ENCODE results near the gene RIMS1.

The RIMS1 gene

DNA sequence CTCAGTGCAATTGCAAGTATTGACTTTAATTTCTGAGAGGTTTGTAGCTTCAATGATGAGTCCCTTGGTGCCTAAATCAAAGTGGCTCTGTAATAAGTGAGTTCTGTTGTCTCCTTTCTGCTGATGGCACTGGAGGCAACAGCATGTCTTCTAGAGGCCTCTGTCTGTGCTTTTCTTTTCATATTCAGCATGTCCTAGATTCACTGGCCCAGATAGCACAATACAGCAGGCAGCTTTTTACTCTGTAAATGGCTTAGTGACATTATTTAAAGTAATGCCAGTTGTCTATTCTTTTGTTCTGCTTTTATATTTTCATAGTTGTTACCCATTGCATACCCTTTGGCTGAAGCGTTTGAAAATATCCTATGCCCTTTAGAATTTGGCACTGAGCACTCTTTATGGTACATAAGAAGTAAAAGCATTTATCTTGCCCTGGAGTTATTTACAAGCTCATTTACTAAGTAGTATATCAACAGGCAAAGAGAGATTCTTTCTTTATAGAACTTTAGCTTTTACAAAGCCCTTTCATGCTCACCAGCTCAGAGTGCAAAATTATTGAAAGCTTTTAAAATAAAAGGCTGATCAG is 464.0 kb downstream of the RIMS1 start:
- no peak for DNase-seq (ENCODE audit: low read depth)

DNA sequence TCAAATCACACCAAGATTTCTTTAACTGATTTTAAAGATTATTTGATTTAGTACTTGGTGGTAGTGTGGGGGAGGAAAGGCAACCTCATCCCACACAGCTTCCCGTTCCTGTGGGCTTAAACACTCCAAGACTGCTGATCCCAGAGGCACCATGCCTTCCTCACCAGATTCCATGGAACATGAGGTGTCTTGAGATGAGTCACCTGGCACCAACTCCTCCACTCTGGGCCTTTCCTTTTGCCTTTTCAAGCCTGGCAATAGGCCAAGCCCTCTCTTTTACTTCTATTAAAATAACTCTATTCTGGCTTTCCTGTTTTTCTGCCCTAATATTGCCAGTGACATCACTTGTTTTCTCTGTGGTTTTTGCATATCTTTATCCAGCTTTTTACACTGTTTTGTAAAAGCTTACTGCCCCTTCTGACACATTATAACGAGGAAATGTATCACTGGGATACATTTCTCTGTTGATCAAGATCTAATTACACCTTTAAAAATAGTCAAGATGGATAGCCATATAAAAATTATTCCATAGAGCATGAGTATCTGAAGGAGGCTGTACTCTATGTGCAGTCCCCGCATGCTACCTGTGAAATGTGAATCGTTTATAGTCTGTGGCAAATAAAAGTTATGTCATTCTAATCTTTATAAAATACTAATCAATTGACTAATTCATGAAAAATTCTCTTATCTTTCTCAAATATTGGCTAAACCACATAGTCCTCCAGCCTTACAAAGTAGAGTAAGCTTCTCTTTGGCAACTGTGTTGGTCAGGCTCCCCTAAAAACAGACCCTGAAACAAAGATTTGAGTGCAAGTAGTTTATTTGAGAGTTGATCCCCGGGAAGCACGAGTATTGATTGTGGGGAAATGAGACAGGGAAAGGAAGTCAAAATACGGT is 477.7 kb downstream of the RIMS1 start:
- peak; percentile 88 for DNase-seq (ENCODE audit: low read depth)

DNA sequence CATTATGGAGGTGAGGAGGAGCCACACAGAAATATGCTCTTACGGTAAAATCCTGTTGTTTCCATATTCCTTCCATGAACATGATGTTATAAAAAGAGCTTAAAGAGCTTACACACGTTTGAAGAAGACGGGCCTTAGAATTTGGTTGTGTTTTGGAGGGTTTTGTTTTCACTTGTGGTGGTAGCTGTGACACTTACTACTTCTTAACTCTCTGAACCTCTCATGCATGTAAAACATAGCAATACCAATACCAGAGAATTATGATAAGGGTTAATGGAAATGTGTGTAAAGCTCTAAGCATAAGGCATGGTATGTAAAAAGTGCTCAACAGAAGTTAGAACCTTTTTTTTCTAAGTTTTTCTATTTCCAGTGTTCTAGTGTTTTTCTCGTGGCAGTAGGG is 479.4 kb downstream of the RIMS1 start:
- no peak for DNase-seq (ENCODE audit: low read depth)

DNA sequence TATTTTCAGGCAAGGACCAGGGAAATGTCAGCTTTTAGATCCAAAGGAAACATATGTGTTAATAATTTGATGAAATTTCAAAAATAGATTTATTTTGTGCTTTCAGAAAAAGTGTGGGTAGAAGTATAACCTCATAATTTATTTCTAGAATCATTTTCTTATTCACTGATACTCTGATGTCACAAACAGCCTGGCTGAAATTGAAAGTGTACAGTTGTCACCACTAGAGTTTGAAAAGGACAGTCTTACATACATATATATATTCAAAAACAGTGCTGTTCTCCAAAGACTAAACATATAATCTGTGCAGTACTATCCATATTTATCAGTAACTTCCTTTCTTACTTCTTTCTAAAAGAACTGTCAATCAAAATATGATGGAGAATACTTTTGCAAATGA is 481.1 kb downstream of the RIMS1 start:
- DNase-seq (ENCODE audit: low read depth): no peak

DNA sequence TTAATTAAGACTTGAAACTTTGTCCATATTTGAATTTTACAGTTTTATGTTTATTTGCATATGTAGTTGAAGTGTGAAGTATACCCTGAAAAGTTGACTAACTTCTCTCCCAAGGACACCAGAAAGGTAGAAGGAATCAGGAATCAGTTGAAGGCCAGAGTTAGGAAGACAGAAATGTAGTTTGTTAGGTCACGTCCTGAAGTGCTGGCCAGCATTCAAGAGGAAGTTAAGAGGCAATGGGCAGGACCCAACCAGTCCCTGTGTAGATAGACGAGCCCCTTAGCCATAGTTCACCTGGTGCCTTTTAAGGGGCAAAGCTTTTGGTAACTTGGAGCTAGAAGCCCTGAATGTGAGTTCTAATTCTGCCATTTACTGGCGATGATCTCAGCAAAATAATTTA is 485.1 kb downstream of the RIMS1 start:
- DNase-seq (ENCODE audit: low read depth): no peak

DNA sequence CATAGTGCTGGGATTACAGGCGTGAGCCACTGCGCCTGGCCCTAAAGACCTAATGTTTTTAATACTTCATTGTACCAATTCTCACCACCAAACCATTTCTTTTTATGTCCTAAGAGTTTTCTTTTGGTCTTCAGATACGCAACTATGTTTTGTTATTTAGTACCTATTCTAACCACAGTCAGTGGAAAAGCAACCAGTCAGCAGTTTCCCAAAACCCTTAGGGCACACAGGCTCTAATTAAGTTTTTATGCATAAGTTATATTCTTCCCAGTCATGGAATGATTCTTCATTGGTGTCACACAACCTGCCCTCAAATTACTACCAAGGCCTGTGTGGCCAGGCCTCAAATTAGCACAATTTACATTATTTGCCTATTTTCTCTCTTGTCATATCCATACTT is 487.8 kb downstream of the RIMS1 start:
- no peak for DNase-seq (ENCODE audit: low read depth)

DNA sequence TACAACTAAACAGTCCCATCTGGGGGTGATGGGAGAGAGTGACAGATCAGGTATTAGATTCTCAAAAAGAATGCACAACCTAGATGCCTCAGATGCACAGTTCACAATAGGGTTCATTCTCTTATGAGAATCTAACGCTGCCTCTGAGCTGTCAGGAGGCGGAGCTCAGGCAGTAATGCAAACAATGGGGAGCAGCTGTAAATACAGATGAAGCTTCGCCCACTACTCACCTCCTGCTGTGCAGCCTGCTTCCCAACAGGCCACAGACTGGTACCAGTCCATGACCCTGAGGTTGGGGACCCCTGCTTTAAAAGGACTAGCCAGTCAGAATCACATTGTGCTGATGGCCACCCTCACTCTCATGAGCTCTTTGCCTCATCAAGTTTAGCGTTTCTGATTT is 488.5 kb downstream of the RIMS1 start:
- no peak for DNase-seq (ENCODE audit: low read depth)

DNA sequence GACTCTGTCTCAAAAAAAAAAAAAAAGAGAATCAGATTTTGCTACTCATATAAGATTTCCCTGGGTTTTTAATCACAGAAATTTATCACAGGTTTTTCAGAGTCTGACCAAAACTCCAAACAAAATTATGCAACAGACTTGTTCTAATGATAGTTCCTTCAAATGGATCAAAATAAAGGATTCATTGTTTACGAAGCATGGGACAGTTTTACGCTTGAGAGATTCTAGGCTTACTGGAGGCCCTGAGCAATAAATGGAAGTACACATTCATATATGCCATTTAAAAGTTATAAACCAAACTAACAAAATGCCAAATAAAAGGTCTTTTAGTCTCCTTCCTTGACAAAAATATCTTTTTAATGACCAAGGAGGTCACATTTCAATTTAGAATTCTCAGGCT is 490.4 kb downstream of the RIMS1 start:
- no peak for DNase-seq (ENCODE audit: low read depth)

DNA sequence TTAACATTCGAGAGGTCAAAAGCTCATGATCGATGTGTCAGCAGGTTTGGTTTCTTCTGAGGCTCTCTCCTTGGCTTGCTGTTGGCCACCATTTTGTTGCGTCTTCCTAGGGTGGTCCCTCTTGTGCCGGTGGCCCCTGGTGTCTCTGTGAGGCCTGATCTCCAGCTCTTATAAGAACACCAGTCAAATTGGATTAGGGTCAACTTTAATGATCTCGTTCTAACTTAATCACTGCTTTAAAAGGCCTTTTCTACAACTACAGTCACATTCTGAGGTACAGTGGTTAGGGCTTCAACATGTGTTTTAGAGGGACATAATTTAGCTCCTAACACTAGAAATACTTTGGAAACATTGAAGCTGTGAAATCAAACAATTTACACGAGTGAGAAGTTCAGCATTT is 494.7 kb downstream of the RIMS1 start:
- DNase-seq (ENCODE audit: low read depth): no peak

DNA sequence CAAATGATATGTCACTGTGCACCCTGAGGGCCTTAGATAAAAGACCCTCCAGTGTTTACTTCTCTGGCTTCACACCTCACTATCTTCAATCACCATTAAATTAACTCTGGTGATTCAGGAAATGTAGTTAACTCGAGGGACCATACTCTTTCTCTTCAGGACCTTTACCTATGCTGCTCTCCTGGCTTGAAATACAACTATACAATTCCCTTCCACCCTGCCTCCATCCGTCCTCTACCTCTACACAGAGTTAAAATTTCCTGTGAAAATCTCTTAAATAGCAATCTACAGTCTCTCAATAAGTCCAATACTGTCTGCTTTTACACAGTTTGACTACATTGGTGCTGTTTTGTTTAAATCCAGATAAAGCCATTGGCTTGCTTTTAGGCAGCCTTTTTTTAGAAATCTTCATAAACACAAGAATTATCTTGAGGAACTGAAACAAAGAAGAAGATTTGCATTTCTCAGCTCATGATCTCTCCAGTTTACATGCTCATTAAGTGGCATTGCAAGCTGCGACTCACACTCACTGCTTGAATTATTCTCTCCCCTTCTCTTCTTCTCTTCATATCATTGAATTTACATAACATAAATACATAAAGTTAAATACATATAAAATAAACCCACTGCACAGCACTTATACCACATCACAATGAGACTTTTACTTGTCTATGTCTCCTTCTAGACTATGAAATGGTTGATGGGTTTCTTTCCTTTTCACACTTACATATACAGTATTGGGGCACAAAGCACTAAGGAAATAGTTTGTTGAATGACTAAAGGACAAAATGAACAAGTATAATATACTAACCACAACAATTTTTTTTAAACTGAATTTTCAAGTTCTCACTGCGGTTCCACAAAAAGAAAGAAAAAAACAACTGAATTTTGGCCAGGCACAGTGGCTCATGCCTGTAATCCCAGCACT is 496.5 kb downstream of the RIMS1 start:
- no peak for DNase-seq (ENCODE audit: low read depth)

DNA sequence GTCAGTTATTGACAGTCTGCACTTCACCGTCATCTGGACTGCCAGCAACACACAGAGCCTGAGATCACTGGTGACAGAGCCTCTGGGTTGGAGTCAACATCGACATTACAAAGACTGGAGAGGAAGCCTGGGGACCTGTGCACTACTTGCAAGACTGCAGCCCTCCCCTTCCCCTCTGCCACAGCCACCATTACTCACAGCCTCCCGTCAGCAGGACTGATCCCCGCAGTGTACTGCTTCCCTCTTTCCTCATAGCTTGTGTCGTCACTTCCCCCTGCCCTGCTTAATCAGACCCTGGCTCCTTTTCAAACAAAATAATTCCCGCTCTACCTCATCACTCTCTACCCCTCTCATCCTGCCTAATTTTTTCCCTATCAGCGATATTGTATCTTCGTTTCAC is 500.0 kb downstream of the RIMS1 start:
- DNase-seq (ENCODE audit: low read depth): no peak

DNA sequence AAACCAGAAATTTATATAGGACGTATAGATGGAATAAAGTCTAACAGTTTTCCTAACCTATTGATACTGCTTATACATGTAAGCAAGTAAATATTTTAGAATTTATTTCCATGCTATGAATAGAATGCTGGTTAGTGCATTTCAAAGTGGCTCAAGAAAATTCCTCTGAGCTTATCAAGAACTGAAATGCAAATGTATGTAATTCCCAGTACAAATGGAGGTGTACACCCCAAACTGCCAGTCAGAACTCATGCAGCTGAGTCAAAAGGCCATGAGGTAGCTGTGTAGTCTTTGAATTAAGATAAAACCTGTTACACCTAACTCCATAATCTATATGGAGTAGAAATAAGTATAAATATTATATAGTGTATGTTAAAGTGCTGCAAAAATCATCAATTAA is 503.3 kb downstream of the RIMS1 start:
- no peak for DNase-seq (ENCODE audit: low read depth)

DNA sequence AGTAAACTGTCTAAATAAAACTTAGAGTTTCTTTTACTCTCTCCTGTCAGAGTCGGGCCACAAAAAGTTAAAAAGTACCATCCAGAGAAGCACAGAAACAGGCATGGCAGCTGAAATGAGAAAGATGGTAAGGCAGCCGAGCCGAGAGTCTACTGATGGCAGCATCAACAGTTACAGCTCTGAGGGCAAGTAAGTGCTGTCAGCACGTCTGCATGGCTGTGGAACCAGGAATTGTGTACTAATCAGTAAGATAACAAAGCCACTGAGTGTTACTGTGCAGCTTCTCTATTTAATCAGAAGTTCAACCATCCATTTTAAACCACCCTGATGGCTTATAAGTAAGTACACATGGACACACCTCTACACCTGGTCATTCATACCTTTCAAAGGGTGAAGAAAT is 504.2 kb downstream of the RIMS1 start:
- no peak for DNase-seq (ENCODE audit: low read depth)

DNA sequence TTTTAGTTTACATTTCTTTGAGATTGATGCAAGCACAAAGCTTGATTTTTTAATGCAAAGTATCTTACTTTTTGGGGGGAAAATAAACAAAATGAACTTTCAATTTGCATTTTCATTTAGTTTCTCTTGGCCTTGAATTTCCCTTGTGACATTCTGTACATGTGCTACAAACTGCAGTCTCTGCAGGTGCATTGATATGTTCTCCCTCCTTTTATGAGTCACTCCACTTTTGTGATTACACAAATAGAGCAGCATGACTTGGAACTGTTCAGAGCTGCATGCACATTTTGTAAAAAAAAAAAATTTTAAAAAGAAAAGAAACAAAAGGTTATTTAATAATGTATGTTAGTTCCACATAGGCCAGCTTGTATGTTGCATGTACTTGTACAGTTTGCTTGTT is 515.5 kb downstream of the RIMS1 start:
- no peak for DNase-seq (ENCODE audit: low read depth)

DNA sequence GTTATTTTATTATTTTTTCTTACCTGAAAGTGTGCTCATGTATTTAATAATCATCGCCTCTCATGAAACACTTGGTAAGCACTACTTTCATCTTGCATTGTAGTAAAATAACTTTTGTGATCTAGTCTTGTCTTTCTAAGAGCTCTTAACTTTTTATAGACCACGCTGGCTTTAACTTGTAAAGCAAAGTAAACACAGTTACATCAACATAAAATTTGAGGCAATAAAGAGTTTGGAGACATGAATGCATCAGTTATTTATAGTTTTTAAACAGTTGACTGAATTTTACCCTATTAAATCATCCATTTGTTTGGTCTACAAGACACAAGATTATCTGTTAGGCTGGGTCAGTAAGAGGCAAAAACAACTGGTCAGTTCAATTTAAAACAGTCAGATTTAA is 517.1 kb downstream of the RIMS1 start:
- no peak for DNase-seq (ENCODE audit: low read depth)

DNA sequence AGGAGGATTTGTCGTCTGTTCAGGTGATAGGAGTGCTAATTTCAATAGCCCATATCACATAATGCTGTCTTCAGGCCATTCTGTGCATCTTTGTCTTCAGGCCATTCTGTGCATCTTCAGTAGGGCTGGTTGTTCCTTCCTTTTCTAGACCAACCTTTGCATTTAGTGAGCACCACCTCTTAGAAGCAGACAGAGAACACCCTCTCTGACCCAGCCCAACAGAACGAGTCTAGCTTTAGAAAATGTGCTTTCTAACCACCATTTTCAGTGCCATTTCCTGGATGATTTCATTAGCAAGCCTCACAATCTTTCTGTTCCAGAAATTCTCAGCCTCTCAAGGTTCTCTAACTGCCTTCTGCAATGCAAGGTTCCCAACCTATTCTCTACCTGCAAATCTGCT is 520.2 kb downstream of the RIMS1 start:
- DNase-seq (ENCODE audit: low read depth): no peak

DNA sequence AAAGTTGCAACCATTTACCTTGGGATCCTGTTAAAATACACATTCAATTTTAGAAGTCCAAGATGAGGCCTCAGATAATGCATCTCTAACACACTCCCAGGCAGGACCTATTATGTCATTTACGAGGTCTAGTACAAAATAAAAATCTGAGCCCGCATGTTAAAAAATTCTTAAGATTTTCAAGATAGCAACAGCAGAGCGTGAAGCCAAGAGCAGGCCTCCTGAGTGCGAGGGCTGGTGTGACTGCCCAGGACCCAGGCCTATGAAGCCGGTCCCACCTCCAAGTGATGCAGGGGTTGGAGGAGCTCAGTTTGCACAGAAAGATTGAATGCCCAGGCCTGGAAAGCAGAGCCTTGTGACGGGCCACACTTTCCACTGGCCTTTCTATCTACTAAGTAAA is 524.4 kb downstream of the RIMS1 start:
- DNase-seq (ENCODE audit: low read depth): no peak

DNA sequence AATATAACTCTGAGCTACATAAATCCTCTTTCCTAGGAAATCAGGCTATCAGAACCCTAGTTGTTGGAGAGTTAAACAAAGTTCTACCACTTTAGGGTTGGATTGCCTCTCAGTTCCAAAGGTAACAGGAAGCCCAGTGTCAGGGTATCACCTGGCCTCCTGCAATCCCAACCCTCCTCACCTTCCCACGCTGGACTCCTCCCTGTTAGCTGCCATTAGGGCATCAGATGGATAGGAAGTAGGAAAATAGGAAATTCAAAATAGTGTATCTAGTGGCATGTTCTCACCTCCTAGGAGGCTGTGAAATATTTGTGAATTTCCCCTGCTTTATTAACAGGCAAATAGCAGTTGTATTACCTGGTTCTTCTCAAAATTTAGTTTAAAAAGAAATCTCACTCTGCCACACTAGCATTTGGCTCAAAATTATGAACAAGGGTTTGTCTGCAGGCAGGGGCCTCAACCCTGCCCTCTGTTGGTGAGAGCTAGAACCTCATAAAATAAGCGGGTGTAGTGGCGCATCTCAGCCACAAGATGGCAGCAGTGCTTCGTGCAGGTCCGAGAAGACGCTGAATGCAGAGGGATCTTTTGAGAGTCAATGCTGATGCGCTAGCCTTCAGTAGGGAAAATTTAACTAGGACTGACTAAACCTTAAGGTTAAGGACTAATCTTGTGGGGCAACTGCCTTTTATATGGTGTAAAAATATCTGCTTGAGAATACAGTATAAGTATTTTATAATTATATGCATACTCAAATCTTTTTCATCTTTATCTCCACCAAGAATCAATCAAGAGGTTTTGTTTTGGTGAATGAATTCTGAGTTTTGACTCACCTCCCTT is 525.7 kb downstream of the RIMS1 start:
- DNase-seq (ENCODE audit: low read depth): peak; percentile 49

DNA sequence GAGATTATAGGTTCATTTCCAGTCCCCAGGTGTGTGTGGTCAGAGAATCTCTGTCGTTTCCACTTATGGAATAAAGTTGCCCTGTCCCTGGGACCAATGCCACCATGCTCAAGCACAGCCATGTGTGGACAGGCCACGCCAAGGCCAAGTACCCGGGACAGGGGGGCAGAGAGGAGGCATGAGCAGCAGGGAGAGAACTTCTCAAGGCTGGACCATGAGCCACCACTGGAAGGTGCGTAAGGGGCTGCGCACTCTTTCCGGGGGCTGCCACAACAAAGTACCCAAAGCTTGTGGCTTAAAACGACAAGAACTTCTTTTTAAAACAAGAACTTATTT is 526.3 kb downstream of the RIMS1 start:
- DNase-seq (ENCODE audit: low read depth): no peak

DNA sequence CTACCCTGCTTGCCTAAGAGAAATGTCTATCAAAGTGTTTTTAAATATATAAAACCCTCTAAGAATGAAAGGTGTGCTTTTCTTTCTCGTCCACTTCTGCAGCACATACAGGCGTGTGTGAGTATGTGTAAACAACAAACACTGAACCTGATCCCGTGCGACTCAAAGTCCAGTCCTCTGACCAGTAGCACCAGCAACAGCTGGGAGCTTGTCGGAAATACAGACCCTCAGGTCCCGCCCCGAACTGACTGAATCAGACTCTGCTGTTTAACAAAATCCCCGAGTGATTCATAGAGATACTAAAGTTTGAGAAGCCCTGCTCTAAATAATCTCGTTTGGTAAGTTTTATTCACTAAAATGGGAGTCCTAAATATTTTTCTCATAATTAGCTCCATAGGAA is 527.5 kb downstream of the RIMS1 start:
- DNase-seq (ENCODE audit: low read depth): no peak

DNA sequence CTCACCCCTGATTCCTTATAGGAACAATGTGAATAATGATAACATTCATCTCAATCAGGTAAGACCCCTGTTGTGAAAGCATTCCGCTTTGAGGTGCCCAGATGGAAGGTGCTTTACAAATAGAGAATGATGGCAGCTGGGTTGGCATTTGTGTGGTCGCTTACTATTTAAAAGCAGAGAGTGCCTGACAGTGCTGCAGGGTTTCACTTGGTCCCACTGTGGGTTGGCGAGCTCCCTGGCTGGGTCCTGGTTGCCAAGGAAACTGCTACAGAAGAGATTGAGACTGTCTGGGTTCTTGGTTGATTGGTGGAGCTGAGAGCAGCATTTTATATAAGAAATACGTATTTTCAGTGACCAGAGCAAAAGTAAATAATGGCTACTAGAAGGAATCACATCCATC is 528.3 kb downstream of the RIMS1 start:
- DNase-seq (ENCODE audit: low read depth): no peak

All from GM04504 (cell line).